Liver (tissue), 3 donors: ENCODE measurements around the gene LPAR1.

Experiments
- ATF3 ChIP-seq: IDR thresholded peaks from 2 replicates; pipeline ENCODE4 v1.6.1; 2016; ENCODE audit warnings: antibody characterized with exemption
- CTCF ChIP-seq: fragments of 150-350 bp; IDR thresholded peaks from 2 replicates; pipeline ENCODE4 v1.5.1; 2017; ENCODE audit warnings: improper control_type of control experiment, low read depth, low read length; ENCODE audit not compliant: missing input control
- EGR1 ChIP-seq, 2 donors: IDR thresholded peaks; 2 replicates each; pipeline ENCODE4 v1.6.1; 2016 to 2018; ENCODE audit warnings: antibody characterized with exemption in 2 of 2, low read depth in 2 of 2
- FOXA1 ChIP-seq: IDR thresholded peaks from 2 replicates; pipeline ENCODE4 v1.6.1; 2016; ENCODE audit warnings: antibody characterized with exemption
- GABPA ChIP-seq, 2 donors: IDR thresholded peaks in 1 of 2; conservative IDR thresholded peaks in 1 of 2; 2 replicates each; pipeline ENCODE4 v1.6.1; 2016; ENCODE audit warnings: antibody characterized with exemption in 2 of 2, mild to moderate bottlenecking in 1 of 2, moderate library complexity in 1 of 2
- JUND ChIP-seq, 2 donors: IDR thresholded peaks; 2 replicates each; pipeline ENCODE4 v1.6.1; 2016; ENCODE audit warnings: antibody characterized with exemption in 2 of 2
- MAX ChIP-seq: IDR thresholded peaks from 2 replicates; pipeline ENCODE4 v1.6.1; 2016; ENCODE audit warnings: antibody characterized with exemption
- RAD21 ChIP-seq, 2 donors: IDR thresholded peaks; 2 replicates each; pipeline ENCODE4 v1.6.1; 2016; ENCODE audit warnings: antibody characterized with exemption in 2 of 2, mild to moderate bottlenecking in 2 of 2
- REST ChIP-seq: IDR thresholded peaks from 2 replicates; pipeline ENCODE4 v1.6.1; 2016; ENCODE audit warnings: antibody characterized with exemption, mild to moderate bottlenecking
- RXRA ChIP-seq, 2 donors: IDR thresholded peaks; 2 replicates each; pipeline ENCODE4 v1.6.1; 2017 to 2018; ENCODE audit warnings: antibody characterized with exemption in 2 of 2, mild to moderate bottlenecking in 1 of 2
- SP1 ChIP-seq: IDR thresholded peaks from 2 replicates; pipeline ENCODE4 v1.6.1; 2018; ENCODE audit warnings: antibody characterized with exemption, mild to moderate bottlenecking
- TAF1 ChIP-seq: conservative IDR thresholded peaks from 2 replicates; pipeline ENCODE4 v1.6.1; 2016; ENCODE audit warnings: antibody characterized with exemption, mild to moderate bottlenecking
- YY1 ChIP-seq: IDR thresholded peaks from 2 replicates; pipeline ENCODE4 v1.6.1; 2016; ENCODE audit warnings: antibody characterized with exemption, mild to moderate bottlenecking
- donor health status: healthy.
- donor health status: healthy.

GRCh38 chr9:111037708-111038330 lies 451 bp downstream of the LPAR1 start:
- TF ChIP-seq CTCF (no peak), MAX (no peak), YY1 (no peak), REST (no peak), RAD21 (IDR thresholded peaks at IDR 0.05) (no peak), EGR1 (IDR thresholded peaks at IDR 0.05; ENCODE audit: low read depth in 2 of 2) (no peak), TAF1 (no peak), FOXA1 (no peak), GABPA (IDR thresholded peaks at IDR 0.05 in 1 of 2, conservative IDR thresholded peaks at IDR 0.05 in 1 of 2) (no peak), RXRA (IDR thresholded peaks at IDR 0.05) (no peak), SP1 (no peak), JUND (IDR thresholded peaks at IDR 0.05) (no peak), ATF3 (no peak)
